Measurements from ENCODE around the gene CSH2.

CSH2 gene

DNA sequence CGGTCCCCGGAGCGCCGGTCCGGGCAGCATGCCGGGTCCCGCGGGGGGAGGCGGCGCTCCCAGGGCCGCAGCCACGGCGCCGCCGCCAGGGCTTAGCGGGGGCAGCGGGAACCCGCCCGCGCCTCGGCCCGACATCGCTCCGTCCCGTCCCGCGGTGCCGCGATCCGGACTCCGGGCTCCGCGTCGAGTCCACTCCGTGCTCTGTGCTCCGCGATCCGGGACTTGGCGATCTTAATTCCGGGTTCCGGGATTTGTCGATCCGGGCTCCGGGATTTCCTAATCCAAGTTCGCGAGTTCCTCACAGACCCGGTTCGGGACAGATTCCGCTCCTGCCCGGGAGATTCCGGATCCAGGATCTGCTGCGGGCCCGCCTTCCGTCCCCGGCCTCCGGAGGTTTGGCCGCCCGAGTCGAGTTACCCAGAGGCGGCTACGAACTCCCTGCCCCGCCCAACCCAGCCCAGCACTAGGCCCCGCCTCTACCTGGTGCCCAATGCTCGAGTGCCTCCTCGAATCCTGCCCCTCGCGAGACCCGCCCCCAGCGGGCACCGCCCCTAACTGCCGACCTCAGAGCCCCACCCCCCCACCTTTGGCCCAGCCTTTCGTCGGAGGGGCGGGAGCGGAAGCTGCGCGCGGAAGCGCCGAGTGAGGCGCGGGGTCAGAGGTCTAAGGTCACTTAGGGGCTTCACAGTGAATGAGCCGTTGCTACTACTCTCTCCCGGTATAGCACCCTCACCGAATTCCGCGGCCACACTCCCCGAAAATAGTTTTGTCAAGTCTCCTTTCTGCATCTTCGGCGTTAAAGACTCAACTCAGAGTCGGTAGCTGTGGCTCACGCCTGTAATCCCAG is 30.7 kb downstream of the CSH2 start, which contains the start of gene SMARCD2:
Gene SMARCD2, minus strand, starts transcription at position 146 of the 847 bp plus-strand sequence. Its CDS starts 11 bp downstream, at position 135.
- Histone ChIP-seq H3K27ac (ENCODE audit: low read depth, low read length) (peak within 1 kb of the TSS; percentile 79), H3K4me3 (ENCODE audit: insufficient read depth, low read length, poor library complexity, severe bottlenecking) (peak within 1 kb of the TSS; percentile 83), H4K20me1 (ENCODE audit: low read depth, low read length) (no peaks in the 10 kb centered on the region; the same call in 1 of the 2 replicates), H3K27me3 (ENCODE audit: low read length) (no peaks in the 10 kb centered on the region), H3F3A (ENCODE audit: insufficient read depth) (peaks cover 17% of the 10 kb centered on the region), H3K9me2 (replicated peaks; ENCODE audit: insufficient read depth, low read length) (no peaks in the 10 kb centered on the region), H3K9me3 (ENCODE audit: insufficient read depth, low read length) (no peaks in the 10 kb centered on the region), H3K9ac (ENCODE audit: low read length) (peak within 1 kb of the TSS; percentile 91), H3K36me3 (ENCODE audit: low read length) (no peaks in the 10 kb centered on the region), H3K79me2 (ENCODE audit: insufficient read depth, low read length) (peaks cover 45% of the 10 kb centered on the region), H2AFZ (ENCODE audit: low read depth, low read length, severe bottlenecking) (peak within 1 kb of the TSS; percentile 68), H3K4me2 (ENCODE audit: low read depth, low read length, poor library complexity, severe bottlenecking) (peak within 1 kb of the TSS; percentile 88)
- TF ChIP-seq, protein P1, sequence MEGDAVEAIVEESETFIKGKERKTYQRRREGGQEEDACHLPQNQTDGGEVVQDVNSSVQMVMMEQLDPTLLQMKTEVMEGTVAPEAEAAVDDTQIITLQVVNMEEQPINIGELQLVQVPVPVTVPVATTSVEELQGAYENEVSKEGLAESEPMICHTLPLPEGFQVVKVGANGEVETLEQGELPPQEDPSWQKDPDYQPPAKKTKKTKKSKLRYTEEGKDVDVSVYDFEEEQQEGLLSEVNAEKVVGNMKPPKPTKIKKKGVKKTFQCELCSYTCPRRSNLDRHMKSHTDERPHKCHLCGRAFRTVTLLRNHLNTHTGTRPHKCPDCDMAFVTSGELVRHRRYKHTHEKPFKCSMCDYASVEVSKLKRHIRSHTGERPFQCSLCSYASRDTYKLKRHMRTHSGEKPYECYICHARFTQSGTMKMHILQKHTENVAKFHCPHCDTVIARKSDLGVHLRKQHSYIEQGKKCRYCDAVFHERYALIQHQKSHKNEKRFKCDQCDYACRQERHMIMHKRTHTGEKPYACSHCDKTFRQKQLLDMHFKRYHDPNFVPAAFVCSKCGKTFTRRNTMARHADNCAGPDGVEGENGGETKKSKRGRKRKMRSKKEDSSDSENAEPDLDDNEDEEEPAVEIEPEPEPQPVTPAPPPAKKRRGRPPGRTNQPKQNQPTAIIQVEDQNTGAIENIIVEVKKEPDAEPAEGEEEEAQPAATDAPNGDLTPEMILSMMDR (IDR thresholded peaks at IDR 0.05; ENCODE audit: insufficient read depth, low read length, poor library complexity, severe bottlenecking), result no peak
- TF ChIP-seq EZH2phosphoT487 (conservative IDR thresholded peaks at IDR 0.05; ENCODE audit: low read length), result no peak

DNA sequence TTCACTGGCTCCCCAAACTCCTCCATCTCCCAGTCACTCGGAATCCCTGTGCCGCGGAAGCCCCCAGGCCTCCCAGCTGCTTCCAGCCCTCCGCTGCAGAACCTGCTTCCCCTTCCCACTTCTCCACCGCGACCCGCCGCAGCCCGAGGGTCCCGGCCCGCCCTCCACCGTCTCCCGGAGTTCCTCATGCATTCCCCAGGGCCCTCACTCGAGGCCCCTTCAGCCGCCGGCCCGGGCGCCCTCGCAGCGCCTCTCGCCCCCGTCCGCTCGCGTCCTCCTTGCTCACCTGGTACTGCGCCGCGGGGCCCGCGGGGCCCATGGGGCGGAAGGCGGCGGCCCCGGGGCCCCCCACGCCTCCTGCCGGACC is 31.3 kb downstream of the CSH2 start:
- H3K79me2 ChIP-seq (ENCODE audit: insufficient read depth, low read length), result peaks cover 49% of the 10 kb centered on the region
- peaks cover 17% of the 10 kb centered on the region for H3F3A ChIP-seq (ENCODE audit: insufficient read depth)
- H3K4me3 ChIP-seq (ENCODE audit: insufficient read depth, low read length, poor library complexity, severe bottlenecking), result peak overlapping the region; percentile 83
- H3K27ac ChIP-seq (ENCODE audit: low read depth, low read length), result peak overlapping the region; percentile 79
- H3K4me2 ChIP-seq (ENCODE audit: low read depth, low read length, poor library complexity, severe bottlenecking), result peak overlapping the region; percentile 88
- H3K36me3 ChIP-seq (ENCODE audit: low read length), result no peaks in the 10 kb centered on the region
- no peaks in the 10 kb centered on the region for H3K9me2 ChIP-seq (replicated peaks; ENCODE audit: insufficient read depth, low read length)
- H3K9ac ChIP-seq (ENCODE audit: low read length), result peak overlapping the region; percentile 91
- H3K27me3 ChIP-seq (ENCODE audit: low read length), result no peaks in the 10 kb centered on the region
- H4K20me1 ChIP-seq (ENCODE audit: low read depth, low read length), result no peaks in the 10 kb centered on the region; the same call in 1 of the 2 replicates
- no peak overlapping the region for H2AFZ ChIP-seq (ENCODE audit: low read depth, low read length, severe bottlenecking)
- H3K9me3 ChIP-seq (ENCODE audit: insufficient read depth, low read length), result no peaks in the 10 kb centered on the region
- TF ChIP-seq, protein P1 (IDR thresholded peaks at IDR 0.05; ENCODE audit: insufficient read depth, low read length, poor library complexity, severe bottlenecking), result no peak
- TF ChIP-seq EZH2phosphoT487 (conservative IDR thresholded peaks at IDR 0.05; ENCODE audit: low read length), result no peak

DNA sequence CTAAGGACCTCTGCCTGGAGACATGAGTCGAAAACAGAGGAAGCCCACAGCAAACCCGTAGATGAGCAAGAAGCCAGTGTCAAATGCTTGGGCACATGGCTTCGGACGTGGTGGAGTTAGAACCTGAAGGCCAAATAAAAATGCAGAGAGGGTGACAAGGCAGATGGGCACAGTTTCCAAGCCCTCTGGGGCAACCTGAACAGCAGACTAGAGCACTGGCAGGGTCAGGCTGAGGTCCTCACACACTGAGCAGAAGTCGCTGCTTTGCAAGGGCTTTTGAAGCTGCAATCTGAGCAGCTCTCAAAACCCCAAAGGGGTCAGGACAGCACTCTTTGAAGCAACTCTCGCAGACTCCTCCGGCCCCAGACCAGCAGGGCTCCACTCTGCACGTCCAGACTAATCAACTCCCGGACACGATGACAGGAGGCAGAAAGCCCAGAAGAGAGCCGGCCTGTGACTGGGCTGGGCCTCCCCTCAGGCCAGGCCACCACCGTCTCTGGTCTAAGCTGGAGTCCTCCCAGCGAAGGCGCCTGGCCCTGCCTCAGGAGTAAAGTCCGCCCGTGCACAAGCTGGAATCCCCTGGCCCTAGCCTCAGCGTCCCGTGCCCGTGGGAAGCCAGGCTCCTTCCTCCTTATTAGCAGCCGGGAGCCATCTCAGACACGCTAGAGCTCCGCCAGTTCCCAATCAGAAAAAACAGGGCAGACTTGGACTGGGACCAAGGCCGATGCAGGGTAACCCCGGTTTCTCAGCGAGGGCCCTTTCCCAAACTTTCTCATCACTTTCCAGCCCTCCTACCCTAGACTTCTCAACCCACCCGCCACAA is 31.9 kb downstream of the CSH2 start:
- Histone ChIP-seq H3K27me3 (ENCODE audit: low read length) (no peaks in the 10 kb centered on the region), H3K9ac (ENCODE audit: low read length) (peak overlapping the region; percentile 91), H3K4me3 (ENCODE audit: insufficient read depth, low read length, poor library complexity, severe bottlenecking) (peak overlapping the region; percentile 83), H3K79me2 (ENCODE audit: insufficient read depth, low read length) (peaks cover 55% of the 10 kb centered on the region), H3F3A (ENCODE audit: insufficient read depth) (peaks cover 17% of the 10 kb centered on the region), H3K36me3 (ENCODE audit: low read length) (no peaks in the 10 kb centered on the region), H3K9me3 (ENCODE audit: insufficient read depth, low read length) (no peaks in the 10 kb centered on the region), H4K20me1 (ENCODE audit: low read depth, low read length) (no peaks in the 10 kb centered on the region; the same call in 1 of the 2 replicates), H3K4me2 (ENCODE audit: low read depth, low read length, poor library complexity, severe bottlenecking) (peak overlapping the region; percentile 88), H3K27ac (ENCODE audit: low read depth, low read length) (peak overlapping the region; percentile 79), H2AFZ (ENCODE audit: low read depth, low read length, severe bottlenecking) (no peak overlapping the region), H3K9me2 (replicated peaks; ENCODE audit: insufficient read depth, low read length) (no peaks in the 10 kb centered on the region)
- no peak for TF ChIP-seq EZH2phosphoT487 (conservative IDR thresholded peaks at IDR 0.05; ENCODE audit: low read length)
- TF ChIP-seq, protein P1 (IDR thresholded peaks at IDR 0.05; ENCODE audit: insufficient read depth, low read length, poor library complexity, severe bottlenecking), result no peak
